Stimulated activated CD8-positive, alpha-beta memory T cell treated with anti-CD3 and anti-CD28 coated beads, Interleukin-12 subunit alpha, Interleukin-12 subunit beta, amount 100 ng/mL, for 4 hours (primary cell): Measurements from ENCODE around the gene ENOX1.
"Not testable (repeated sequence)": the region's sequence is repeated elsewhere in the genome, so short reads cannot be mapped to it uniquely, and the experiment has no call there.

ENCODE experiments used
- DNase-seq: peaks from one replicate; pipeline ENCODE4 v3.0.0-alpha.2; 2020; ENCODE audit warnings: low read depth

ENOX1 gene

GRCh38 chr13:43354153-43354945 is 432.4 kb downstream of the ENOX1 start:
- DNase-seq, result no peak

DNA sequence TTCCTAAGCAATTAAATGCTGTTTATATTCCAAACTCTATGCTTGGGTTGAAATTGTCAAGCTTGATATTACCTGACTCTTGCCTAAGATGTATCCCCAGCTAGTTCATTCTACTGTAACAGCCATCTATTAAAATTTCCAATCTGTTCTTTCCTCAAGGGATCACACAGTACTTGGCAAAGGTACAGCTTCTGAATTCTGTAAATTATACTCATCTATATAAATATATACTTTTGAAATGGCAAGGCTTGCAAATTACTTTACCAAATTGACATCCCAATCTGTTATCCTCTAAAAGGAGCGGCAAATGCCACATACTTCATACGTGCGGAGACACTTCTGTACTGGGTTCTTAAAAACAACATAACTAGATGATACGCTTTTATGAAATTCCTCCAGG is 433.1 kb downstream of the ENOX1 start:
- no peak for DNase-seq

- DNase-seq, result not testable (repeated sequence)
Observed at GRCh38 chr13:43351612-43352011, 435.2 kb downstream of the ENOX1 start.

DNA sequence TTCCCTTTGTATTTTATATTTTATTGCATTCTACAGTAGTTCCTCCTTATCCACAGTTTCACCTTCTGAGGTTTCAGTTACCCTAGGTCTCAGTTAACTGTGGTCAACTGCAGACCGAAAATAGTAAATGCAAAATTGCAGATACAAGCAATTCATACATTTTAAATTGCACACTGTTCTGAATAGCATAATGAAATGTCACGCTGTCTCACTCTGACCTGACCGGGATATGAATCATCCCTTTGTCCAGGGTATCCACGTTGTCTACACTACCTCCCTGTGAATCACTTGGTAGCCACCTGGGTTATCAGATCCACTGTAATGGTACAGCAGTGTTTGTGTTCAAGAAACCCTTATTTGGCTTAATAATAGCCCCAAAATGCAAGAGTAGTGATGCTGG is 438.4 kb downstream of the ENOX1 start:
- DNase-seq, result no peak

- DNase-seq, result no peak
Observed at GRCh38 chr13:43347877-43348276, 438.9 kb downstream of the ENOX1 start.

DNA sequence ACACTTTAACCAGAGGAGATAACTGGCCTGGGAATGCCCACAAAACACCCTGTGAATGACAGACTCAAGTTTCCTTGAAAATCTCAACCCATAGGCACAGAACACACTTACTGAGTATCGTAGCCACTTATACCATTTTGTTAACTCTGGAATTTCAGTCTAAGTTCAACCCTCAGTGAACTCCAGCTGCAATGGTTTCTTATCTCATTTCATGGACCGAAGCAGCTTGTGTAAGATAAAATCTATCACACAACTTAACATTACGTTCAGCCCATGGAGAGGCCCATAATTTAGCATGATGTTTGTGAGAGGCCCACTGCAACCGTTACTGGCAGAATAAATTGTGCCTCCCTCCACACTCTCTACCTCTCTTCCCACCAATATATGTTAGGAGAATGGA is 440.3 kb downstream of the ENOX1 start:
- no peak for DNase-seq

DNA sequence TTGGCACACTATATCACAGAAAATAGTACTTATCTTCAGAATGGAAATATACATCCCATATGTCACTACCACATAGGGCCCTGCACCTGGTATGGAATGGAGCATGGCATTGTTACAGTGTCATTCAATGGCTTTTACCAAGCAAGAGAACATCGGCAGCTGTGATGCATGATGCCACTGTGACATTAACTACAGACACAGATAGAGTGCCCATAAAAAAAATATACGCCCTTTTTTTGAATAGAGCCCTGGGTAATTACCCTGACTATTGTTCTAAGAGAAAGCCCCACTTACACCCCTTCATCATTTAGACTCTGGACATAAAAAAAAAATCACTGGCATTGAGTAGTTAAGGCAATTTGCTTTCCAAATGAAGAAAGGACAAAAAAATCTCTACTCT is 443.1 kb downstream of the ENOX1 start:
- no peak for DNase-seq

- DNase-seq, result no peak
Observed at GRCh38 chr13:43339805-43340550, 446.8 kb downstream of the ENOX1 start.

GRCh38 chr13:43339145-43339804 is 447.5 kb downstream of the ENOX1 start:
- DNase-seq, result no peak

DNA sequence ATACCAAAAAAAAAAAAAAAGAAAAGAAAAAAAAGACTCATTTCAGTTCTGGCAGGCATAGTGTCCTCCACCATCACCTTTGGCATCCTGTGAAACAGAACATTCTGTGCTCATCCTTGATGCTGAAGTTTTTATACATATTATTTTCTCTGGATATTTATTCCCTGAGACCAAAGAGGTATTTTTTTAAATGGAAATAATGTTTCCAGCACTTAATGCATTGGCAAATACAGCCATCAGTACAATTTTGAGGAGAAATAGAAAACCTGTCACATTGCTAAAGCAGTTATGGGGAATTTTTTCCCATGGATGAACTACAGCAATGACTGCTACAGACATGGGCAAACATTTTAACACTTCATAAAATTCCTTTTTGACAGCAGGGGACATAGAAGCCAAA is 451.0 kb downstream of the ENOX1 start:
- DNase-seq, result no peak

DNA sequence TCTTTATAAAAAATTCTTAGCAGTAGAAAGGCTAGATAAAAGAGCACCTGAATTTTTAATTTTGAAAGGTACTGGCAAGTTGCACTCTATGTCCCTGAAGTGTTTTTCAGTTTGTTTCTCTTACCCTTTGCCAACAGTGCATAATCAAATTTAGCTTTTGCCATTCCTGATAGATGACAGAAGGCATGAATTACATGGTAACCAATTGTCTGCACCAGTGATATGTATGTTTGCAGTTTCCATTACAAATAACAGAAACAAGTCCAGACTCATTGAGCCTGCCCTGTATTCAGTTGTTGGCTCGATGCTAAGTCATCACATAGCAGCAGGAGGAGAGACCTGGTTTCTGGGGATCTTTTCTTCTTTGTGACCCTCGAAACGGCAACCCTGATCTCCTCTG is 453.6 kb downstream of the ENOX1 start:
- no peak for DNase-seq

GRCh38 chr13:43331672-43332071 is 455.1 kb downstream of the ENOX1 start:
- no peak for DNase-seq

GRCh38 chr13:43329702-43330101 is 457.1 kb downstream of the ENOX1 start:
- no peak for DNase-seq

- DNase-seq, result no peak
Observed at GRCh38 chr13:43328907-43329306, 457.9 kb downstream of the ENOX1 start.

- no peak for DNase-seq
Observed at GRCh38 chr13:43326100-43326499, 460.7 kb downstream of the ENOX1 start.

- no peak for DNase-seq
Observed at GRCh38 chr13:43325636-43326035, 461.1 kb downstream of the ENOX1 start.

- DNase-seq, result no peak
Observed at GRCh38 chr13:43324129-43324528, 462.6 kb downstream of the ENOX1 start.

- no peak for DNase-seq
Observed at GRCh38 chr13:43319617-43320444, 466.9 kb downstream of the ENOX1 start.

DNA sequence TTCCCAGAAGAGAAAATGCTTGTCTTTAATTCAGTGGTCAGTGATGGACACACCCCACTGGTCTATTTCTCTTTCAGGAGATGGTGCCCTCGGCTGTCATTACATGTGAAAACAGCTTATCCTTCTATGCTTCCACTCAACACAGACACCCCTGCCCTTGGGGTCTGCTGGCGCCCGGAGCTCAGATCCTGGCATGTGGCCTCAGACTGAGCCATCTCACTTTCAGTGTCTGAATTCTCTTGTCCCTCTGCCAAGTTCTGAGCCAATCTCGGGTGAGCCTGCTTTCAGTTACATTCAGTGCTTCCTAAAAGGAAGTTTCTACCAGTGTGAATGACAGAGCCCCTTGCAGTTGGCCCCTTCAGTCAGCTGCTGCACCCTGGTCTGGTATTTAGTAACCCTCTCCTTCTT is 469.8 kb downstream of the ENOX1 start:
- DNase-seq, result no peak

- DNase-seq, result no peak
Observed at GRCh38 chr13:43316281-43316680, 470.5 kb downstream of the ENOX1 start.

GRCh38 chr13:43315522-43315921 is 471.2 kb downstream of the ENOX1 start:
- no peak for DNase-seq

DNA sequence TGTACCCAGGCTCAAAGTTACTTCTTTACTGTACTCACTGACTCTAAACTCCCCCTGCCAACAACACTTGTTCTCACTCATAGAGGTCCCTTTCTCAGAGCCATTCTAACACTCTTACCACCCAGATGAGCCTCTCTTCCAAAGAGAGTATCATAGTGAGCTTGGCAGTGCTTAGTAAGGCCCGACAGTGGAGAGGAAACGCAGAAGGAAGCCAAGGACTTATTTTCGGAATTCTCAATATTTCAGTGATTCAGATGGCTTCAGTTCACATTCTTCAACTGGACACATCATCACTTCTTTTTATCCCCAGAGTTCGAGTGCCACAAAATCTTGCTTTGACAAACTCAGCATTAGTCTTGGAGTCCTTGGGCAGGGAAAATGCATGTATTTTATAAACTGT is 477.5 kb downstream of the ENOX1 start:
- no peak for DNase-seq
